ENCODE measurements around the gene ACSL4.

GRCh38 chrX:109623997-109624396 is 109.1 kb downstream of the ACSL4 start:
- TF ChIP-seq, protein P1, sequence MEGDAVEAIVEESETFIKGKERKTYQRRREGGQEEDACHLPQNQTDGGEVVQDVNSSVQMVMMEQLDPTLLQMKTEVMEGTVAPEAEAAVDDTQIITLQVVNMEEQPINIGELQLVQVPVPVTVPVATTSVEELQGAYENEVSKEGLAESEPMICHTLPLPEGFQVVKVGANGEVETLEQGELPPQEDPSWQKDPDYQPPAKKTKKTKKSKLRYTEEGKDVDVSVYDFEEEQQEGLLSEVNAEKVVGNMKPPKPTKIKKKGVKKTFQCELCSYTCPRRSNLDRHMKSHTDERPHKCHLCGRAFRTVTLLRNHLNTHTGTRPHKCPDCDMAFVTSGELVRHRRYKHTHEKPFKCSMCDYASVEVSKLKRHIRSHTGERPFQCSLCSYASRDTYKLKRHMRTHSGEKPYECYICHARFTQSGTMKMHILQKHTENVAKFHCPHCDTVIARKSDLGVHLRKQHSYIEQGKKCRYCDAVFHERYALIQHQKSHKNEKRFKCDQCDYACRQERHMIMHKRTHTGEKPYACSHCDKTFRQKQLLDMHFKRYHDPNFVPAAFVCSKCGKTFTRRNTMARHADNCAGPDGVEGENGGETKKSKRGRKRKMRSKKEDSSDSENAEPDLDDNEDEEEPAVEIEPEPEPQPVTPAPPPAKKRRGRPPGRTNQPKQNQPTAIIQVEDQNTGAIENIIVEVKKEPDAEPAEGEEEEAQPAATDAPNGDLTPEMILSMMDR (IDR thresholded peaks at IDR 0.05) = no peak
- TF ChIP-seq POLR2A (IDR thresholded peaks at IDR 0.05) (no peak), EP300 (IDR thresholded peaks at IDR 0.05) (no peak)

Data from ovary (tissue), 3 donors.